Measurements from ENCODE around the gene CLASP1. TPM values are rescaled to one million over a fixed set of nuclear protein-coding genes. Genes with fewer than 3 reads are reported as not detected.

The CLASP1 gene
- total and polyA plus RNA-seq, 8 donors: 5.7 to 188 (median 20.8) TPM

- Histone ChIP-seq H3K4me3 (no peak overlapping the region), H3K9me3 (no peaks in the 10 kb centered on the region), H3K36me3 (no peaks in the 10 kb centered on the region), H3K27ac (no peak overlapping the region), H3K4me1 (peaks cover 4 to 20% (median 13%) of the 10 kb centered on the region in 4 donors), H3K27me3 (no peaks in the 10 kb centered on the region)
- WGBS, 5 donors: 79 to 87% (median 85%) methylated on average over 3 of the region's 3 CpGs
- intact Hi-C loops (cut with DNase I; ENCODE audit: low total_unique reads): no loop called here
- TF ChIP-seq EP300 (IDR thresholded peaks at IDR 0.05) (no peak), POLR2AphosphoS5 (IDR thresholded peaks at IDR 0.05) (no peak), POLR2A (IDR thresholded peaks at IDR 0.05) (no peak), CTCF (IDR thresholded peaks at IDR 0.05) (no peak)
- no peak for DNase-seq
Measured at GRCh38 chr2:121579309-121579708, 70.0 kb downstream of the CLASP1 start.

- Histone ChIP-seq H3K9me3 (no peaks in the 10 kb centered on the region), H3K27ac (no peak overlapping the region), H3K36me3 (no peaks in the 10 kb centered on the region), H3K4me3 (no peak overlapping the region), H3K4me1 (peaks cover 4 to 24% (median 13%) of the 10 kb centered on the region in 4 donors), H3K27me3 (no peaks in the 10 kb centered on the region)
- DNase-seq: no peak
- TF ChIP-seq POLR2AphosphoS5 (IDR thresholded peaks at IDR 0.05): no peak
- 85 to 91% (median 90%) methylated on average over 1 of the region's 1 CpG for WGBS, 5 donors
- intact Hi-C loops (cut with DNase I; ENCODE audit: low total_unique reads): no loop called here
Measured at GRCh38 chr2:121577381-121577780, 71.9 kb downstream of the CLASP1 start.

GRCh38 chr2:121576263-121576662 is 73.0 kb downstream of the CLASP1 start:
- no peak overlapping the region for H3K27ac ChIP-seq
- WGBS, 5 donors: 42 to 71% (median 61%) methylated on average over 1 of the region's 1 CpG
- intact Hi-C loops (cut with DNase I; ENCODE audit: low total_unique reads): no loop called here
- peaks cover 4 to 24% (median 13%) of the 10 kb centered on the region in 4 donors for H3K4me1 ChIP-seq
- peaks cover 0 to 8% (median 3%) of the 10 kb centered on the region in 4 donors for H3K36me3 ChIP-seq
- TF ChIP-seq EP300 (IDR thresholded peaks at IDR 0.05) (no peak), CTCF (IDR thresholded peaks at IDR 0.05) (no peak), POLR2AphosphoS5 (IDR thresholded peaks at IDR 0.05) (no peak), POLR2A (IDR thresholded peaks at IDR 0.05) (no peak)
- H3K9me3 ChIP-seq: no peaks in the 10 kb centered on the region
- H3K27me3 ChIP-seq: no peaks in the 10 kb centered on the region
- no peak for DNase-seq
- no peak overlapping the region for H3K4me3 ChIP-seq

GRCh38 chr2:121575800-121576199 is 73.5 kb downstream of the CLASP1 start:
- 91 to 97% (median 94%) methylated on average over 3 of the region's 3 CpGs for WGBS, 5 donors
- Histone ChIP-seq H3K27me3 (no peaks in the 10 kb centered on the region), H3K27ac (no peak overlapping the region), H3K36me3 (peaks cover 0 to 8% (median 3%) of the 10 kb centered on the region in 4 donors), H3K9me3 (no peaks in the 10 kb centered on the region), H3K4me1 (peaks cover 2 to 22% (median 11%) of the 10 kb centered on the region in 4 donors), H3K4me3 (no peak overlapping the region)
- no peak for DNase-seq
- intact Hi-C loops (cut with DNase I; ENCODE audit: low total_unique reads): no loop called here
- TF ChIP-seq EP300 (IDR thresholded peaks at IDR 0.05) (no peak), POLR2A (IDR thresholded peaks at IDR 0.05) (no peak), POLR2AphosphoS5 (IDR thresholded peaks at IDR 0.05) (no peak), CTCF (IDR thresholded peaks at IDR 0.05) (no peak)

- H3K27ac ChIP-seq: no peak overlapping the region
- H3K36me3 ChIP-seq: peaks cover 0 to 8% (median 6%) of the 10 kb centered on the region in 4 donors
- H3K4me3 ChIP-seq: no peak overlapping the region
- no peak for TF ChIP-seq POLR2AphosphoS5 (IDR thresholded peaks at IDR 0.05)
- TF ChIP-seq POLR2A (IDR thresholded peaks at IDR 0.05): no peak
- TF ChIP-seq EP300 (IDR thresholded peaks at IDR 0.05): no peak
- TF ChIP-seq CTCF (IDR thresholded peaks at IDR 0.05): no peak
- H3K9me3 ChIP-seq: no peaks in the 10 kb centered on the region
- intact Hi-C loops (cut with DNase I; ENCODE audit: low total_unique reads): no loop called here
- 72 to 83% (median 81%) methylated on average over 2 of the region's 2 CpGs for WGBS, 5 donors
- no peaks in the 10 kb centered on the region for H3K27me3 ChIP-seq
- peaks cover 0 to 30% (median 13%) of the 10 kb centered on the region in 4 donors for H3K4me1 ChIP-seq
- no peak for DNase-seq
Measured at GRCh38 chr2:121570667-121571055, 78.6 kb downstream of the CLASP1 start.

Data from stomach (tissue), 9 donors.